ENCODE results near the gene CAPG.
A peak's percentile ranks its signal among the peaks of the same experiment; 100 is the strongest.
"Not testable (repeated sequence)": the region's sequence is repeated elsewhere in the genome, so short reads cannot be mapped to it uniquely, and the experiment has no call there.

CAPG gene

GRCh38 chr2:85396531-85397470 is 13.4 kb downstream of the CAPG start:
- DNase-seq (ENCODE audit: low read depth): no peak

GRCh38 chr2:85395912-85396475 is 14.2 kb downstream of the CAPG start:
- no peak for DNase-seq (ENCODE audit: low read depth)

- no peak for DNase-seq (ENCODE audit: low read depth)
Observed at GRCh38 chr2:85394976-85395375, 15.2 kb downstream of the CAPG start.

DNA sequence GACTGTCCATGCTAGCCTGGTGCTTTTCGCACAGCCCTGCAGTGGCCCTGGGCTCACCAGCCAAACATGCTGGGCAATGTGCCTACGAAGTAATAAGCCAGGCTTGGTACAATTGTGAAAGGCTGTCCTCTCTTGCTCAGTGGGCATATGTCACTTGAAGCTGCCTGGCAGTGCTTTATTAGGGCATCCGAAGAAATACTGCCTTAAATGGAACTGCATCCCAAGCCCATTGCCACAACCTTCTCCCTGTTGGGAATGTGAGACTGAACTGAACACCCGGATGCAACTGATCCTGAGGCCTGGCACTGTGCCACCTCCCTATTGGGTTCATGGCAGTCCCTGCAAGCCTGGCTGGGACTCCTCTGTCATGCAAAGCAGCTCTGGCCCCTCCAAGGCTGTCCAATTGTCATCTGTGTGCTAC is 15.9 kb downstream of the CAPG start:
- DNase-seq (ENCODE audit: low read depth): no peak

GRCh38 chr2:85393836-85394235 is 16.3 kb downstream of the CAPG start:
- no peak for DNase-seq (ENCODE audit: low read depth)

DNA sequence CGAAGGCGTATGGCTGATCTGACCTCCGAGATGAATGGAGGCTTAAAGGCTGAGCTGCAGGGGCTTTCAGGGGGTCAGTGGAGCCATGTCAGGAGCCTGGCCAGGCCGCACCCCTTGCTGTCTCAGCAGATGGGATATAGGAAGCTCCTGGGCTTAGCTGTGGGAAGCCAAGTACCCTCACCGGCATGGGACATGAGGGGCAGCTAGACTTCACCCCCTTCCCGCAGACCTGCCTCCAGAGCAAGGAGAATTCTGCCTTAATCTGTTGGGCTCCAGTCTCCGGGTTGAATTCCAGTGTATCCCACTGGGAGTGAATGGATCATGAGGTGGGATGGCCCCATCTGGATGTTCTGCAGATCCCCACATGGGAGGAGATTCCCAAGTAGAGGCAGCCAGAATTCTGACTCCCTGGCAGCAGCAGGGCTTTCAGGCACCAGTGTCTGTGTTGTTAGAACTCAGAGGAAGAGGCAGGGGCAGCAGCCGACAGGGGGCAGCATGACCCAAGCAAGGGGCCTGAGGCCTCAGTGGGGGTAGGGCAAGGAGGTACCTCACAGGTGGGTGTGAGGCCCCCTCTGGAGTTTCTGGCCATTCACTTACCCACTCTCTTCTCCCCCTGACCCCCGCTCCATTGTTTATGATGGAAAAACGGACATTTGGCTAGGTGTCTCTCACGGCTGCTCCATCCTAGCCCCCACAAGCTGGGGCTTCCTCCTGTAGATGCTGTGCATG is 19.1 kb downstream of the CAPG start:
- peak; percentile 62 for DNase-seq (ENCODE audit: low read depth)

DNA sequence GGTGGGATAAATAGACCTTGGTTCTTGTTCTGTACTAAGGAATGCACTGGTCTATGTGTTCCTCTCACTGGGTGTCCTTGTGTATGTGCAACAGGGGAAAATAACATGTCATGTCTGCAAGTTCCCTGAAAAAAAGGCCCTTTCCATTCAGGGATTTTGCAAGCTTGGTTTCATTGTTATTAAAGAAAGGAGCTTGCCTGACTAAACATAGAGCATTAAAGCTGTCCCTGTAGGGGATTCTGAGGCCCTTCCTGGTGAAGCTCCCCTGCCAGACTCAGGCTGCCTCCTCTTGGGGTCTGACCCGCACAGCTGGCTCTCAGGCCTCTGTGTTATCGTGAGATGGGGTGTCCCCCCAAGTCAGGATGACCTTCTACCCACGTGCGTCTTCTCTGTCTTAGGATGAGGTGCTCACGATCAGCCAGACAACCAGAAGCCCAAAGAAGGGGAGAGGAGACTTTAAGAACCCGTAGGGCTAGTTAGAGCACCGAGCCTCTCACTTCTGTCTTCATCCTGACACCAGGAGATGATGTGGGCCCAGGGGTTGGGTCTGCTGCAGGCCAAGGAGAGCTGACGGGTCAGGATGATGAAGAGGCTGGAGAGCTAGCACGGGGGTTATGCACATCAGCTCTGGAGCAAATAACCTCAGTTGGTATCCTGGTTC is 21.2 kb downstream of the CAPG start:
- DNase-seq (ENCODE audit: low read depth): no peak

DNA sequence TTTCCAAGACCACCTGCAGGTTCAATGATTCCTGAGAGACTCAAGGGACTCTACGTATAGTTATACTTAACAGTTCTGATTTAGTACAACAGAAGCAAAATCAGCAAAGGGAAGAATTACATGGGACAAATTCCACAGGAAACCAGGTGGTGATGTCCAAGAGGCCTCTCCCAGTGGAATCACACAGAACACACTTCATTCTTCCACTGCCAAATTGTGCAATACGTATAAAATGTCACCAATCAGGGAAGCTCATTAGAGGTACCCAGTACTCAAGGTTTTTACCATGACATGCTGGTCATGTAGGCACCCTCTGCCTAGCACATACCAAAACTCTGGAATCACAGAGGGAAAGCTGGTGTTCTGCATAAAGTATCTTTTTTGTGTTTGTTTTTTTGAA is 22.4 kb downstream of the CAPG start:
- DNase-seq (ENCODE audit: low read depth): no peak

- no peak for DNase-seq (ENCODE audit: low read depth)
Observed at GRCh38 chr2:85385746-85386145, 24.4 kb downstream of the CAPG start.

GRCh38 chr2:85383850-85384249 is 26.3 kb downstream of the CAPG start:
- DNase-seq (ENCODE audit: low read depth): no peak

DNA sequence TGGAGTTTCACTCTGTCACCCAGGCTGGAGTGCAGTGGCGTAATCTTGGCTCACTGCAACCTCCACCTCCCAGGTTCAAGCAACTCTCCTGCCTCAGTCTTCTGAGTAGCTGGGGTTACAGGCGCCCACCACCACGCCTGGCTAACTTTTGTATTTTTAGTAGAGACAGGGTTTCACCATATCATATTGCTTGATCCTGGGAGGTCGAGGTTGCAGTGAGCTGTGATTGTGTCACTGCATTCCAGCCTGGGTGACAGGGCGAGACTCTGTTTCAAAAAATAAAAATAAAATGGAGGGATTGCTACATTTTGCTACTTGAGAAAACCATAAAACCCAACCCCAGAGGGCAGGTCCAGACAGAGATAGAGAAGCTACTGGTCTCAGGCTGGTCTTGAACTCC is 27.0 kb downstream of the CAPG start:
- not testable (repeated sequence) for DNase-seq (ENCODE audit: low read depth)

- no peak for DNase-seq (ENCODE audit: low read depth)
Observed at GRCh38 chr2:85380048-85380447, 30.1 kb downstream of the CAPG start.

DNA sequence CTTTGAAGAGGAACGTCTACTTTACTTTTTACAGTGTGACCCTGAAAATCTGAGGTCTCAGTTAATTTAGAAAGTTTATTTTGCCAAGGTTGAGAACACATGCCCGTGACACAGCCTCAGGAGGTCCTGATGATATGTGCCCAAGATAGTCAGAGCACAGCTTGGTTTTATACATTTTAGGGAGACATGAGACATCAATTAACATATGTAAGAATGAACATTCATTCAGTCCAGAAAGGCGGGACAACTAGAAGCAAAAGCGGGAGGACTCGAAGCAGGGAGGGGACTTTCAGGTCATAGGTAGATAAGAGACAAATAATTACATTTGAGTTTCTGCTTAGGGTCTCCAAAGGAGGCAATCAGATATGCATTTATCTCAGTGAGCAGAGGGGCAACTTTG is 31.9 kb downstream of the CAPG start:
- no peak for DNase-seq (ENCODE audit: low read depth)

GRCh38 chr2:85377083-85377482 is 33.1 kb downstream of the CAPG start:
- no peak for DNase-seq (ENCODE audit: low read depth)

- no peak for DNase-seq (ENCODE audit: low read depth)
Observed at GRCh38 chr2:85376291-85377065, 33.7 kb downstream of the CAPG start.

DNA sequence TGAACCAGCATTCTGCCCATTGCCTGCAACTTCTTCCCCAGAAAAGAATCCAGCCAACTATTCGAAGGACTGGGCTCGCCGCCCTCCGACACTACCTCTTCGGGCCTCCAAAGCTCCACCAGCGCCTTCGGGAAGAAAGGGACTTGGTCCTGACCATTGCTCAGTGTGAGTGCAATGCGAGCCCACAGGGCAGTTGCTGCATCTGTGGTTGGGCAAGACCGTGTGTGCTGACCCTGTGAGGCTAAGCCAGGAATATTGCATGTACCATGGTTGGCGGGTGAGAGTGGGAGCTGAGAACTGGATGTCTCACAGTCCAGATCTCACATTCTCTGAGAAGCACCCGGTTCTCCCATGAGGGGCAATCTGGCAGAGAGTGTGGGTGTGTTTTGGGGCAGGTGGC is 39.1 kb downstream of the CAPG start:
- DNase-seq (ENCODE audit: low read depth): no peak

GRCh38 chr2:85369500-85369899 is 40.7 kb downstream of the CAPG start:
- DNase-seq (ENCODE audit: low read depth): no peak

DNA sequence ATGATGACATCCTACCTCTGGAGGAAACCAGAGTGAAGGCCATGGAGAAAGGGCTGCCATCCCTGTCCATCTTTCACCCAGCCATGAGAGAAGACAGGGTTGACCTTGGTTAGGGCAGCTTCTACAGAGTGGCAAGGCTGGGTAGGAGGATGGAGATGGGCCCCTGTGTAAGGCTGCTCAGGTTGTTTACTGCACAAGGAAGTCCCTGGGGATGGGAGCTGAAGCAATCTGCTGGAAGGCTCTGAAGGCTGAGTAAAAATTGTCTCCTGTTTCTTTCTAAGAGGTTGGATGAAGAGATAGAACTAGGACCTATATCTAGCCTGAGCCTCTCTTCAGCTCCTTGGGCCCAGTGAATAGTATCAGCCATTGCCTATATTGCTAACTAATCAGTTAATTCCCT is 41.2 kb downstream of the CAPG start:
- DNase-seq (ENCODE audit: low read depth): no peak

GRCh38 chr2:85367180-85367579 is 43.0 kb downstream of the CAPG start:
- no peak for DNase-seq (ENCODE audit: low read depth)

DNA sequence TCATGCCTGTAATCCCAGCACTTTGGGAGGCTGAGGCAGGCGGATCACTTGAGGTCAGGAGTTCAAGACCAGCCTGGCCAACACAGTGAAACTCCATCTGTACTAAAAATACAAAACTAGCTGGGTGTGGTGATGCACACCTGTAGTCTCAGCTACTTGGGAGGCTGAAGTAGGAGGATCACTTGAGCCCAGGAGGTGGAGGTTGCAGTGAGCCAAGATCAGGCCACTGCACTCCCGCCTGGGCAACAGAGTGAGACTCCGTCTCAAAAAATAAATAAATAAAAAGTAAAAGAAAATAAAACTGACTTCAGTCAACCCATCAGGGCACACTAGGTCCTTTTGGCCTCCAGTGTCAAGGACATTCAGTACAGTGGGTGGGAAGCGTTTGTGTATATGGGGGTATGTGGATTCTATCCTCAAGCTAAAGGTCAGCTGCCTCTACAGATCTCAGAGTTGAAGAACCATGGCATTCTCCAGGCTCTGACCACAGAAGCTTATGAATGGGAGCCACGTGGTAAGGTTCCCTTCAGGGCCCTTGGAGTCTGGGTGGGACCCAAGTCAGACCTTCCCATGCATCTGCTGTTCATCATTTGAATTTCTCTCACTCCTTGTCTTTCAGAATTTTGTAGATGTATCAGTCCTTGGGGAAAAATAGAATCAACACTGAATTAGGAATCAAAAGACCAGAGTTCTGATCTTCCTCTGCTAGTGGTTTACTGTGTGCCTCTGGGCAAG is 47.3 kb downstream of the CAPG start:
- not testable (repeated sequence) for DNase-seq (ENCODE audit: low read depth)

DNA sequence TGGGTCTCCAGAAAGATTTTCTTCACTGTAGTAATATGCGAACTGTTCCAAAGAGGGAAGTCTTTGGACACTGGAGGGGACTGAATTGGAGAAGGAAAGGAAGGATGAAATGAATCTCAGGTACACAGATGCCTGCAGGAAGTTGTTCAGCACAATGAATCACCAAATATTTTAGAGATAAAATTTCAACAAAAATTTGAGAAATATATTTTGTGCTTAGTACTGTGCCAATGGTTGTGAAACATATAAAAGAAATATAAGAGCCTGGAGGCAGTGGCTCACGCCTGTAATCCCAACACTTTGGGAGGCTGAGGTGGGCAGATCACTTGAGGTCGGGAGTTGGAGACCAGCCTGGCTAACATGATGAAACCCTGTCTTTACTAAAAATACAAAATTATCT is 52.4 kb downstream of the CAPG start:
- DNase-seq (ENCODE audit: low read depth): no peak

All from stimulated activated CD4-positive, alpha-beta T cell treated with anti-CD3 and anti-CD28 coated beads, Interleukin-2, amount 100 ng/mL, for 4 hours (primary cell).